GM10248 (cell line): ENCODE results near the gene GSK3B.

ENCODE experiments used
- CTCF ChIA-PET: fragments of 300-600 bp; sonication (Branson Sonifier 250); formaldehyde crosslinking; extraction: SDS; loops from one replicate; lab custom pipeline; 2021; ENCODE audit warnings: antibody characterized with exemption; lab: Yijun Ruan, JAX
- POLR2A ChIA-PET: fragments of 350-650 bp; sonication (Branson Sonifier 250); formaldehyde crosslinking; extraction: SDS; loops from one replicate; lab custom pipeline; 2020; ENCODE audit warnings: antibody characterized with exemption; lab: Yijun Ruan, JAX
- DNase-seq: peaks from one replicate; pipeline ENCODE4 v3.0.0; 2012; ENCODE audit errors: extremely low spot score
- TF ChIP-seq, protein P1 (sequence below): IDR thresholded peaks from 2 replicates; pipeline ENCODE4 v1.5.1; 2012; ENCODE audit warnings: mild to moderate bottlenecking, low read depth; ENCODE audit errors: extremely low read depth, missing control alignments, control extremely low read depth

GSK3B gene

DNA sequence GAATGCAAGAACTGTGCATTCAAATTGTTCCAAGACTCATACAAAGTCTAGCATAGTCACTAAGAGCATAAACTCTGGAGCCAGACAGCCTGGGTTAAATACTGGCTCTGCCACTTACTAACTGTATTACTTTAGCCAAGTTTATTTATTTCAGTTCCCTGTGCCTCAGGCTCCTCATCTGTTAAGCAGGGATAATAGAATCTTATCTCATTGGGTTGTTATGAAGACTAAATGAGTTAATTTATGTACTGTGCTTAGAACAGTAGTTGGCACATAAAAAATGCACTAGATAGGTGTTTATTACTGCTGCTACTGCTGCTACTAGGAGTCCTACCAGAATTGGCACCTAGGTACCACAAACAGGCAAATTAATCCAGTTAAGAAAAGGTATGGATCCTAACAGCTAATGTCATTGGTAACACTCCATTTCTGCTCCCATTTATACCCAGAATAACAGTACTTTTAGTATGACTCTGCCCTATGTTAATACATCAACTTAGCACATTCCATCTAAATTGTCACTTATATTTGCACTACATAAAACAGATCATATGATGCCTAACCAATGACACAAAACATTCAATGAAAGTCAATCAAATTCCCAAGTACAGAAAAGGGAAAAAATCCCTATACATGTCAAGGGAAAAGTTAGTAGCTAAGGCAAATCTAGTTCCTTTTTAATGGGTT is 45.7 kb downstream of the GSK3B start:
- TF ChIP-seq, protein P1, sequence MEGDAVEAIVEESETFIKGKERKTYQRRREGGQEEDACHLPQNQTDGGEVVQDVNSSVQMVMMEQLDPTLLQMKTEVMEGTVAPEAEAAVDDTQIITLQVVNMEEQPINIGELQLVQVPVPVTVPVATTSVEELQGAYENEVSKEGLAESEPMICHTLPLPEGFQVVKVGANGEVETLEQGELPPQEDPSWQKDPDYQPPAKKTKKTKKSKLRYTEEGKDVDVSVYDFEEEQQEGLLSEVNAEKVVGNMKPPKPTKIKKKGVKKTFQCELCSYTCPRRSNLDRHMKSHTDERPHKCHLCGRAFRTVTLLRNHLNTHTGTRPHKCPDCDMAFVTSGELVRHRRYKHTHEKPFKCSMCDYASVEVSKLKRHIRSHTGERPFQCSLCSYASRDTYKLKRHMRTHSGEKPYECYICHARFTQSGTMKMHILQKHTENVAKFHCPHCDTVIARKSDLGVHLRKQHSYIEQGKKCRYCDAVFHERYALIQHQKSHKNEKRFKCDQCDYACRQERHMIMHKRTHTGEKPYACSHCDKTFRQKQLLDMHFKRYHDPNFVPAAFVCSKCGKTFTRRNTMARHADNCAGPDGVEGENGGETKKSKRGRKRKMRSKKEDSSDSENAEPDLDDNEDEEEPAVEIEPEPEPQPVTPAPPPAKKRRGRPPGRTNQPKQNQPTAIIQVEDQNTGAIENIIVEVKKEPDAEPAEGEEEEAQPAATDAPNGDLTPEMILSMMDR = no peak
- POLR2A ChIA-PET = no interaction called here
- CTCF ChIA-PET = no interaction called here
- no peak for DNase-seq

DNA sequence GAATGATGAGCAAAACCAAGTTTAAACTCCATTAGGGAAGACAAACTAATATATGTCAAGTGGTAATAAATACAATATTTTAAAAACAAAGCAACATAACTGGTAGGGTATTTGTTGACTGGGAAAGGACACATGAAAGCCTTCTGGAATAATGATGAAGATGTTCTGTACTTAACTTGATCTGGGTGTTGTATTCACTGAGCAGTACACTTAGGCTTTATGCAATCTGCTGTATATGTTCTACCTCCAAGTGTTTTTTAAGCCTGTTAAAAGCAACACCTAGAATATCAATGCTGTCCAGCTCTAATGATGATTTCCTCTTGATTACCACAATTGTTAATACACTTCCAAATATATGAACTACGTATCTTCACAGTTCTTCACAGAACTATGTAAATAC is 46.6 kb downstream of the GSK3B start:
- TF ChIP-seq, protein P1 = no peak
- CTCF ChIA-PET = no interaction called here
- POLR2A ChIA-PET = no interaction called here
- no peak for DNase-seq

DNA sequence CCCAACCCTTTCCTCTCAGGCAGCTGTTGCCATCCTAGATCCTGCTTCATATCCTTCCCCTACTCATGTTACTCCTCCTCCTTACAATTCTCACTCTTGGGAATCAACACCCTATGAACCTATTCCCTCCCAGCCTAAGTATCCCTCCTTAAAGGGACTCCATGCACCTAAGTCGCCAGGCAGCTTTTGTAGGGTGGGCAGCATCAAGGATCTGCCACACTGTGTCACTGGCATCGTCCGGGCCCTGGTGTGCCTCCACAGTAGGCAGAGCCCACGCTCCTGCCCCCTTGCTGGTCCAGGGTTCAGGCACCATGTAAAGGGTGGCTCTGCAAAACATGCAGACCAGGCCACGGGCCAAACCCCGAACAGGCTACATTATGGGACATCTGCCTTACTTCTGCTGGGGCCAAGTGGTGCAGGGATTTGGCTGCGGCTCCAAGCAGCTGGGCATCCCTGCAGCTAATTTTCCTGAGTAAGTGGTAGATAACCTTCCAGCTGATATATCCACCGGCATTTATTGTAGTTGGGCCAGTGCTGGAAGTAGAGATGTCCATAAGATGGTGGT is 53.4 kb downstream of the GSK3B start:
- ChIA-PET CTCF (interaction anchor here (1.0 to 1.1 kb wide), 2 partner anchors 9 to 11 kb away, joined by 3 to 4 read pairs; no protein-coding TSS in a partner anchor), POLR2A (no interaction called here)
- TF ChIP-seq, protein P1 = no peak
- no peak for DNase-seq

DNA sequence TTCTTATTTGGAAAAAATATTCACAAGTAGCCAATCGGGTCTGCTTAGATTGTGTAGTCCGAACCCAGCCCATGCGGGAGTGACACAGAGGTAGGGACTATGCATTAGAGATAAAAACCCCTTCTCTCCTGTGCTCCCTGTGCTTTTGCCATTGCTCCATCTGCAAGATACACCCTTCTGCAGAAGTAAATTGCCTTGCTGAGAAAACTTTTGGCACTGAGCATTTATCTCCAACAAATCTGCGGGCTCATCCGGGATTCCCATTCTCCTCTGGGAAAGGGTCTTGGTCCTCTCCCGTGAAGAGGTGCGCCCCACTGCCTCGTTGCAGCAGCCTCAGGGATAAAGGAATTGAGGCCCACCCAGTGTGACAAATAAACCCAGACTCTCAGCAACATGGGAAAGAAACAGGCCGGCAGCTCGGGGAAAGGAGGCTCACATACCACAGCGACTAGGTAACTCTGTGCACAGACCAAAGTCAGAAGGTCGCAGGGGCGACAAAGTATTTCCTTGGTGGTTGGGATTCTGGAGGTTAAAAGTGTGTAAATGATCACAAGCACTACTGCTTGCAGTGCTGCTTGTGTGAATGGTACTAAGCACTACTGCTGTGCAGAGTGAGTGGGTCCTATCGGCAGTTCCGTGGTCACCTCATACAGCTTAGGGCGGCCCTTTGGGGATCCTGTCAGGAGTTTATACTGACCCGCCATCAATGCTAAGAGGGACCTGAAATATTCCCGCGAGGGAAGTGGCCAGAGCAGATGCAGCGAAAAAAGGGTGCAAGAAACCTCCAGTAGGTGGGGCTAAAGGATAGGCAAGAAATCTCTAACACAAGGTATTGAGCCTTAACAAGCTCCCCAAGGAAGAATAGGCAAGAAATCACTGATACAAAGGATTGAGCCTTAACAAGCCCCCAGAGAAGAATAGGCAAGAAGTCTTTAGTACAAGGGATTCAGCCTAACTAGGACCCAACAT is 54.3 kb downstream of the GSK3B start:
- TF ChIP-seq, protein P1 = no peak
- ChIA-PET POLR2A (no interaction called here), CTCF (interaction anchor here (1.0 to 1.1 kb wide), 2 partner anchors 8 to 10 kb away, joined by 3 to 4 read pairs; no protein-coding TSS in a partner anchor)
- no peak for DNase-seq

DNA sequence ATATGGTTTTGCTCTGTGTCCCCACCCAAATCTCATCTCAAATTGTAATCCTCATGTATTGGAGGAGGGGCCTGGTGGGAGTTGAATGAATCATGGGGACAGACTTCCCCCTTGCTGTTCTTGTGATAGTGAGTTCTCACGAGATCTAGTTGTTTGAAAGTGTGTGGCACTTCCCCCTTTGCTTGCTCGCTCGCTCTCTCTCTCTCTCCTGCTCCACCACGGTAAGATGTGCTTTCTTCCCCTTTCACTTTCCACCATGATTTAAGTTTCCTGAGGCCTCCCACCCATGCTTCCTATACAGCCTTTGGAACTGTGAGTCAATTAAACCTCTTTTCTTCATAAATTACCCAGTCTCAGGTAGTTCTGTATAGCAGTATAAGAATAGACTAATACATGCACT is 60.7 kb downstream of the GSK3B start:
- DNase-seq = no peak
- CTCF ChIA-PET = no interaction called here
- POLR2A ChIA-PET = no interaction called here
- TF ChIP-seq, protein P1 = no peak

DNA sequence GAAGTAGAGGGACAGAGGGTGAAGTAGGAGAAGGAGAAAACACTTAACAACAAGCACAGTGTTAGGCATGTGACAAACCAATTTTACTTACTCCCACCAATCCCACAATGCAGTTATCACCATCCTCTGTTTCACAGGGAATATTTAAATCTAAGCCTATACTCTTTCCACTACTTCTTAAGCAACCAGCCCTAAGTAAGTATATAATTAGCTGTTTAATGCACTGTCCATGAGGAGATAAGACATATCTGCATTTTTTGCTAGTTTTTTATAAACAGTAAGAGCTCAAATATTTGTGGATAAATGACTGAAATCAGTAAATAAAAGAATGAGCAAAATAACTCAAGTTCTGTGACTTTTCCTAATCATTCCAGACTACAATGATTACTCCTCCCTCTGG is 62.7 kb downstream of the GSK3B start:
- CTCF ChIA-PET = interaction anchor here (1.2 to 1.5 kb wide), 3 partner anchors 9 to 48 kb away, joined by 3 to 4 read pairs (median 4); no protein-coding TSS in a partner anchor
- POLR2A ChIA-PET = no interaction called here
- DNase-seq = no peak
- TF ChIP-seq, protein P1 = no peak
